OCI-LY3 (cell line): ENCODE results near the gene GRM8.

Source experiments
- CTCF ChIP-seq: fragments of 200-600, 300-600 bp; sonication (generic); IDR thresholded peaks from 2 replicates; pipeline ENCODE4 v1.5.1; 2014; ENCODE audit warnings: antibody characterized with exemption, low read length, low read depth
- EZH2phosphoT487 ChIP-seq: fragments of 200-600 bp; shearing (Covaris generic); IDR thresholded peaks from 2 replicates; pipeline ENCODE4 v1.6.1; 2018; ENCODE audit warnings: antibody characterized with exemption, mixed run types, low read depth

- TF ChIP-seq CTCF (no peak), EZH2phosphoT487 (no peak)
Observed at GRCh38 chr7:126394406-126394805, 858.3 kb downstream of the GRM8 start.
